ENCODE data around the gene SERHL2. TPM values are rescaled to one million over a fixed set of nuclear protein-coding genes. Genes with fewer than 3 reads are reported as not detected.
"Not testable (repeated sequence)": the region's sequence is repeated elsewhere in the genome, so short reads cannot be mapped to it uniquely, and the experiment has no call there.

The SERHL2 gene
- total RNA-seq, 2 experiments from 2014 or later, result 0.36 to 1.3 TPM

GRCh38 chr22:42563943-42564342, 10.2 kb downstream of the SERHL2 start:
- H3K27ac Mint-ChIP-seq; H3K4me1 Mint-ChIP-seq (ENCODE audit: low read depth); DNase-seq; H3K27me3 Mint-ChIP-seq (ENCODE audit: low read depth); H3K9me3 Mint-ChIP-seq; H3K4me3 Mint-ChIP-seq; intact Hi-C loops (cut with micrococcal nuclease); CTCF ChIA-PET; H3K36me3 Mint-ChIP-seq (ENCODE audit: low read depth): not testable (repeated sequence)

DNA sequence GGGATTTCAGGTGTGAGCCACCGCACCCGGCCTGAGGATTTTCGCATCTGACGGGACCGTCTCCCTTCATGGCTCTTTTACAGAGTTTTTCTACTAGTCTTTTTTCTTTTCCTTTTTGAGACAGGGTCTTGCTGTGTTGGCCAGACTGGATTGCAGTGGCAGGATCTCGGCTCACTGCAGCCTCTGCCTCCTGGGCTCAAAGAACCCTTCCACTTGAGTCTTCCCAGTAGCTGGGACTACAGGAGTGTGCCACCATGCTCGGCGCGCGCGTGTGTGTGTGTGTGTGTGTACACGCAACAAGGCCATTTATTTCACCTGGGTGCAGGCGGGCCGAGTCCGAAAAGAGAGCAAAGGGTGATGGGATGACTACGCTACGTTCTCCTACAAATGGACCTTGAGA, 10.9 kb downstream of the SERHL2 start:
- Mint-ChIP-seq H3K9me3 (no peaks in the 10 kb centered on the region), H3K27ac (no peak overlapping the region), H3K4me1 (ENCODE audit: low read depth) (no peaks in the 10 kb centered on the region), H3K4me3 (no peak overlapping the region), H3K36me3 (ENCODE audit: low read depth) (peaks cover 10% of the 10 kb centered on the region), H3K27me3 (ENCODE audit: low read depth) (no peaks in the 10 kb centered on the region)
- CTCF ChIA-PET, result no interaction called here
- intact Hi-C loops (cut with micrococcal nuclease), result no loop called here
- no peak for DNase-seq

DNA sequence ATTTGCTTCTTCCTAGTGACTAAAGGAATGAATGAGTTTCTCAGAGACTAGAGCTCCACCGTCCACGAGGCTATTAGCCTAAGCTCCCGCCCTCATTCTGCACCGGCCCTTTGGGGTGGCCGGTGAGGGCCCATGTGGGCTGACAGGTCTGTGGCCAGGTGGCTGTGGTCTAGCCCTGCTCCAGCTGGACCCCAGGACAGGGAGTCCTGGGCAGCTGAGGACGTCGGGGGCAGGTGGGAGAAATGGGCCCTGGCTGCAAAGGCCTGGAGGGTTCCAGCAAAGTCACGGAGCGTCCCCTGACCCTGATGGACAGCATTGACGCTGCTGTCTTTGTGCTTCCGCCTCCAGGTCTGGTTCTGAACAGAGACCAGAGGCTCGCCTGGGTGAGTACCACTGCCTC, 12.2 kb downstream of the SERHL2 start:
- CTCF ChIA-PET, result no interaction called here
- Mint-ChIP-seq H3K27ac (no peak overlapping the region), H3K27me3 (ENCODE audit: low read depth) (no peaks in the 10 kb centered on the region), H3K9me3 (no peaks in the 10 kb centered on the region), H3K4me1 (ENCODE audit: low read depth) (no peaks in the 10 kb centered on the region), H3K36me3 (ENCODE audit: low read depth) (peaks cover 9% of the 10 kb centered on the region), H3K4me3 (no peak overlapping the region)
- no peak for DNase-seq
- intact Hi-C loops (cut with micrococcal nuclease), result no loop called here

DNA sequence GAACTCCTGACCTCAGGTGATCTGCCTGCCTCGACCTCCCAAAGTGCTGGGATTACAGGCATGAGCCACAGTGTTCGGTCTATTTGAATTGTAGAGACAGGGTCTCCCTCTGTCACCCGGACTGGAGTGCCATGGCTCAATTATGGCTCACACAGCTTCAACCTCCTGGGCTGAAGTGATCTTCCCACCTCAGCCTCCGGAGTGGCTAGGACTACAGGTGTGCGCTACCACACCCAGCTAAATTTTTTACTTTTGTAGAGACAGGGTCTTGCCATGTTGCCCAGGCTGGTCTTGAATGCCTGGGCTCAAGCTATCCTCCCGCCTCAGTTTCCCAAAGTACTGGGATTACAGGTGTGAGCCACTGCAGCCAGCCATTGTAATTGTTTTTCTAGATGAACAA, 14.2 kb downstream of the SERHL2 start:
- CTCF ChIA-PET, result interaction anchor here (0.6 to 1.1 kb wide), 2 partner anchors 35 to 99 kb away, joined by 3 read pairs; no protein-coding TSS in a partner anchor

DNA sequence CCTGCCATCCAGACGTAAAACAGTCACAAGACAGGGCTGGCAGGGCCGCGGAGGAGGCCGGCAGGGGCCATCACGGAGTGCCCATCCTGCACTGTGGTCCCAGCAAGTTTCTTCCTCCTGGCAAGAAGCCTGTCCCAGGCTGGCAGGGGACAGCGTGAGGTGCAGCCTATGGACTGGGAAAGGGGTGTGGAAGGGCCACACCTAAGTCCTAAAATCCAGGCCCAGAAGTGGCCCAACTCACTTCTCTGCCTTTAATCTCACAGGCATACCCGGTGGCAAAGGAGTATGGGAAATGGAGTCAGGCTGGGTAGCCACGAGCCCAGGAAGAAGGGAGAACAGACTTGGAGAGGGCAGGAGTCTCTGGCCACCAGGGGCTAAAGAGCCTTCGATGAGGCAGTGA, 16.8 kb downstream of the SERHL2 start:
- intact Hi-C loops (cut with micrococcal nuclease), result loop anchor here (5.0 kb wide), 1 partner anchor 58 kb away; no protein-coding TSS in a partner anchor
- not testable (repeated sequence) for H3K4me3 Mint-ChIP-seq

More for the DNA sequence above, 14.2 kb downstream of the SERHL2 start:
- H3K27me3 Mint-ChIP-seq (ENCODE audit: low read depth); H3K9me3 Mint-ChIP-seq; H3K27ac Mint-ChIP-seq; intact Hi-C loops (cut with micrococcal nuclease); H3K4me3 Mint-ChIP-seq; DNase-seq; H3K4me1 Mint-ChIP-seq (ENCODE audit: low read depth): not testable (repeated sequence)
- H3K36me3 Mint-ChIP-seq (ENCODE audit: low read depth), result peaks cover 11% of the 10 kb centered on the region

DNA sequence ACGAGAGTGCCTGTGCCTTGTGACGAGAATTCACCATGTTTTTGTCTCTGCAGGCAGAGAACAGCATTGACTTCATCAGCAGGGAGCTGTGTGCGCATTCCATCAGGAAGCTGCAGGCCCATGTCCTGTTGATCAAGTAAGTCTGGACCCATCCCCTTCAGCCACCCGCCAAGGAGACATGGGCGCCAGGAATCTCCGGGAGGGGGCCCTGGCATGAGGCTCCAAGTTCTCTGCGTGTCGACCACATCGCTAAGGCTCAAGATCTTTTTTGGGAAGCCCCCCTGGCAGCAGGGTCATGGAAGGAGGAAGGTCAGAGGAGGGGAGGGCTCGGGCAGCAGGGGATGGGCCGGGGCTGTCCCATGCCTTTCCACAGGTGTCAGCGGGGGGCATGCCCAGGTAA, 17.3 kb downstream of the SERHL2 start:
- H3K27me3 Mint-ChIP-seq (ENCODE audit: low read depth); H3K4me1 Mint-ChIP-seq (ENCODE audit: low read depth); CTCF ChIA-PET; DNase-seq; H3K4me3 Mint-ChIP-seq; H3K27ac Mint-ChIP-seq; H3K36me3 Mint-ChIP-seq (ENCODE audit: low read depth); H3K9me3 Mint-ChIP-seq: not testable (repeated sequence)
- intact Hi-C loops (cut with micrococcal nuclease), result loop anchor here (5.0 kb wide), 1 partner anchor 59 kb away; no protein-coding TSS in a partner anchor

More for the DNA sequence above, 16.8 kb downstream of the SERHL2 start:
- CTCF ChIA-PET, result interaction anchor here (0.7 to 1.1 kb wide), 2 partner anchors 15 to 69 kb away, joined by 3 to 4 read pairs; no protein-coding TSS in a partner anchor
- DNase-seq; H3K27ac Mint-ChIP-seq; H3K27me3 Mint-ChIP-seq (ENCODE audit: low read depth); H3K9me3 Mint-ChIP-seq; H3K4me1 Mint-ChIP-seq (ENCODE audit: low read depth): not testable (repeated sequence)
- peaks cover 14% of the 10 kb centered on the region for H3K36me3 Mint-ChIP-seq (ENCODE audit: low read depth)

DNA sequence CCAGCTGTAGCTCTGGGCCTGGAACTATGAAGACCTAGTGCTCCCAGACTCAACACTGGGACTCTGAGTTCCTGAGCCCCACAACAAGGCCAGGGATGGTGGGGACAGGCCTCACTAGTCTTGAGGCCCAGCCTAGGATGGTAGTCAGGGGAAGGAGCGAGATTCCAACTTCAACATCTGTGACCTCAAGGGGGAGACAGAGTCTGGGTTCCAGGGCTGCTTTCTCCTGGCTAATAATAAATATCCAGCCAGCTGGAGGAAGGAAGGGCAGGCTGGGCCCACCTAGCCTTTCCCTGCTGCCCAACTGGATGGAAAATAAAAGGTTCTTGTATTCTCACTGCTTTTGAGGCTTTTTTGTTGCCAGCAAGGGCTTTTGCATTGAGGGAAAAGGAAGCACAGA, 20.3 kb downstream of the SERHL2 start:
- H3K27me3 Mint-ChIP-seq (ENCODE audit: low read depth); DNase-seq; H3K4me1 Mint-ChIP-seq (ENCODE audit: low read depth); H3K27ac Mint-ChIP-seq; H3K4me3 Mint-ChIP-seq; CTCF ChIA-PET; H3K9me3 Mint-ChIP-seq: not testable (repeated sequence)
- H3K36me3 Mint-ChIP-seq (ENCODE audit: low read depth), result peaks cover 18% of the 10 kb centered on the region
- intact Hi-C loops (cut with micrococcal nuclease), result loop anchor here (5.0 kb wide), 1 partner anchor 62 kb away; no protein-coding TSS in a partner anchor

DNA sequence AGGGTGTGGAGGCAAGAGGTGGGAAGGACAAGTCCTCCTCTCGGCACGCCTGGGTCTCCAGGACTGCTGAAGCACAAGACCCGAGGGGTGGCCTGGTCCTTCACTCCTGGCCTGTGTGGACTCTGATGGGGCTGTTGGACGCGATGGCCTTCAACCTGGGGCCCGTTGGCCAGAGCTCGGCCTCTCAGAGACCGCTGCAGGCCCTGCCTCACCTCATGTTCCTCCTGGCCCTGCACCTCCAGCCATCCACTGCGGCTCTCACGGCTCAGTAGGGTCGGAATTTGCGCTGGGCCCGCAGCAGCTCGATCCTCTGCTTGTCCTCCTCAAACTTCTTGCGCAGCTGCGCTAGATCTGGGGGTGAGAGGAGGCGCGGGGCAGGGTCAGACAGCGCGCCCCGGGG, 20.7 kb downstream of the SERHL2 start:
- H3K27ac Mint-ChIP-seq; H3K9me3 Mint-ChIP-seq; CTCF ChIA-PET; H3K4me3 Mint-ChIP-seq; H3K4me1 Mint-ChIP-seq (ENCODE audit: low read depth); DNase-seq; H3K27me3 Mint-ChIP-seq (ENCODE audit: low read depth): not testable (repeated sequence)
- H3K36me3 Mint-ChIP-seq (ENCODE audit: low read depth), result peaks cover 18% of the 10 kb centered on the region
- intact Hi-C loops (cut with micrococcal nuclease), result loop anchor here (5.0 kb wide), 1 partner anchor 62 kb away; no protein-coding TSS in a partner anchor

- CTCF ChIA-PET; DNase-seq; H3K27me3 Mint-ChIP-seq (ENCODE audit: low read depth); intact Hi-C loops (cut with micrococcal nuclease); H3K4me1 Mint-ChIP-seq (ENCODE audit: low read depth); H3K4me3 Mint-ChIP-seq; H3K27ac Mint-ChIP-seq; H3K9me3 Mint-ChIP-seq: not testable (repeated sequence)
- peaks cover 22% of the 10 kb centered on the region for H3K36me3 Mint-ChIP-seq (ENCODE audit: low read depth)
These were observed 22.3 kb downstream of the SERHL2 start for GRCh38 chr22:42575996-42576574.

GRCh38 chr22:42577141-42577540, 23.4 kb downstream of the SERHL2 start:
- DNase-seq; H3K27ac Mint-ChIP-seq; H3K4me3 Mint-ChIP-seq; H3K27me3 Mint-ChIP-seq (ENCODE audit: low read depth); CTCF ChIA-PET; intact Hi-C loops (cut with micrococcal nuclease); H3K9me3 Mint-ChIP-seq; H3K4me1 Mint-ChIP-seq (ENCODE audit: low read depth): not testable (repeated sequence)
- peaks cover 23% of the 10 kb centered on the region for H3K36me3 Mint-ChIP-seq (ENCODE audit: low read depth)

DNA sequence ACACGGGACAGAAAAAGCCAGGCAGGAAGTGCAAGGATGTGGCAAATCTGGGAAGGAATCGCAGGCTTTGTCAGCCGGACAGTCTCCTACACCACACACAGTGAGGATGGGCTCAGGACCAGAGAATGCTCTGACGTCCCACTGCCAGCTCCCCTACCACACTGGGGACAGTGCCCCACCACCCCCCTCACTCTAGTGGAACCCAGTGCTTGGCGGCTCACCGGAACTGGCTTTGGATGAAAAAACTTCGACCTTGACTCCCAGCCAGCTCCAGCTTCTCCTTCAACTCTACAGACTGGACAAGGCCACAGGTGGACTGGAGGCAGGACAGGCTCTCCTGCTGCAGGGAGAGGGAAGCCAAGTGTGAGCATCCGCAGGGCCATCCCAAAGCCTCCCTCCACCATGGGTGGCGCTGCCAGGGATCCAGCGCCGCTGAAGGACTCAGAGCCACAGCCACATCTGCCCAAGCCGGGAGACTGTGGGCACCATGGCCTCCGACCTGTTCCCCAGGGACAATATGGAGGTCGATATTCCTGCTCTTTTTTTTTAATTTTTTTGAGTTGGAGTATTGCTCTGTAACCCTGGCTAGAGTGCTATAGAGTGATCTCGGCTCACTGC, 24.0 kb downstream of the SERHL2 start:
- H3K27ac Mint-ChIP-seq, result no peak overlapping the region
- peaks cover 21% of the 10 kb centered on the region for H3K36me3 Mint-ChIP-seq (ENCODE audit: low read depth)
- DNase-seq, result no peak
- peaks cover 10% of the 10 kb centered on the region for H3K4me1 Mint-ChIP-seq (ENCODE audit: low read depth)
- H3K9me3 Mint-ChIP-seq, result no peaks in the 10 kb centered on the region
- CTCF ChIA-PET, result no interaction called here
- H3K27me3 Mint-ChIP-seq (ENCODE audit: low read depth), result no peaks in the 10 kb centered on the region
- H3K4me3 Mint-ChIP-seq, result no peak overlapping the region
- intact Hi-C loops (cut with micrococcal nuclease), result no loop called here

GRCh38 chr22:42580040-42580439, 26.3 kb downstream of the SERHL2 start:
- H3K4me3 Mint-ChIP-seq, result peak overlapping the region; percentile 52
- intact Hi-C loops (cut with micrococcal nuclease); CTCF ChIA-PET; DNase-seq; H3K27me3 Mint-ChIP-seq (ENCODE audit: low read depth); H3K9me3 Mint-ChIP-seq; H3K27ac Mint-ChIP-seq: not testable (repeated sequence)
- peaks cover 19% of the 10 kb centered on the region for H3K36me3 Mint-ChIP-seq (ENCODE audit: low read depth)
- peaks cover 10% of the 10 kb centered on the region for H3K4me1 Mint-ChIP-seq (ENCODE audit: low read depth)

DNA sequence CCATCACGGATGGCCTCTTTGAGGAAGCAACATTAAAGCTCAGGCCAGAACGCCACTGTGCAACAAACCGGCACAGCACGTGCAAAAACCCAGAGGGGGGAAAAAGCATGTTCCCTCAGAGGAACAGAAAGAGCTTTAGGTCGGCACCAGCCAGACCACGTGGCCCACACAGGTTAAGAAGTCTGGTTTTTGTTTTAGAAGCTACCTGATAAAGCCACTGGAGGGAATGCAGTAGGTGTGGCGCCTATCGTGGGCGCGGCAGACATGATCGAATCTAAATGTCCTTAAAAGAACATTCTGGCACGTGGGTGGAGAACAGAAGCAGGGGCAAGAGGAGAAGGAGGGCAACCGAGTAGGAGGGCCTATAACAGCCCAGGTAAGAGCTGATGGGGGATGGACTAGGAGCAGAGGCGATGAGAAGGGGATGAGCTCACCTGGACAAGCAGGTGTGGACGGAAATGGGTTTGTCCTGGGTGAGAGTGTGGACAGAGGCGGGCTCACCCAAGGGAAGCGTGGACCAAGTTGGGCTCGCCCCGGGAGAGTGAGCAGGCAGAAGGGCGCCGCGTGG, 27.5 kb downstream of the SERHL2 start:
- peaks cover 24% of the 10 kb centered on the region for H3K36me3 Mint-ChIP-seq (ENCODE audit: low read depth)
- peaks cover 10% of the 10 kb centered on the region for H3K4me1 Mint-ChIP-seq (ENCODE audit: low read depth)
- CTCF ChIA-PET, result not testable (repeated sequence)

More for the DNA sequence above, 27.5 kb downstream of the SERHL2 start:
- Mint-ChIP-seq H3K4me3 (peak overlapping the region; percentile 96), H3K27ac (peak overlapping the region; percentile 86)
- H3K9me3 Mint-ChIP-seq; H3K27me3 Mint-ChIP-seq (ENCODE audit: low read depth); DNase-seq; intact Hi-C loops (cut with micrococcal nuclease): not testable (repeated sequence)
